ENCODE data around the gene NDST4.

The NDST4 gene

GRCh38 chr4:115058533-115058932 lies 54.9 kb downstream of the NDST4 start:
- no peak overlapping the region for H3K4ac ChIP-seq (ENCODE audit: low read length)
- no peaks in the 10 kb centered on the region for H3K79me1 ChIP-seq (ENCODE audit: low read depth, low read length)
- no peak overlapping the region for H3K14ac ChIP-seq (ENCODE audit: low read length)
- H3K36me3 ChIP-seq (replicated peaks in 1 of 2; ENCODE audit: control insufficient read depth in 2 of 2, insufficient read depth in 2 of 2, low read length in 2 of 2), result no peaks in the 10 kb centered on the region
- H4K8ac ChIP-seq (ENCODE audit: low read depth, low read length), result no peak overlapping the region
- H3K9me3 ChIP-seq (replicated peaks in 1 of 2; ENCODE audit: control insufficient read depth in 2 of 2, insufficient read depth in 1 of 2, low read depth in 1 of 2, low read length in 2 of 2), result no peaks in the 10 kb centered on the region
- no peak overlapping the region for H2AK5ac ChIP-seq (ENCODE audit: low read depth, low read length)
- H3K27ac ChIP-seq (replicated peaks; ENCODE audit: low read length), result no peak overlapping the region
- DNase-seq (ENCODE audit: low spot score), result no peak
- no peak overlapping the region for H3K4me2 ChIP-seq (ENCODE audit: insufficient read depth, low read length, poor library complexity, severe bottlenecking)
- no peak overlapping the region for H2BK5ac ChIP-seq (ENCODE audit: low read length)
- H2BK12ac ChIP-seq (ENCODE audit: low read length), result no peak overlapping the region
- no peak overlapping the region for H3K23ac ChIP-seq (ENCODE audit: low read depth, low read length, poor library complexity)
- no peaks in the 10 kb centered on the region for H3K27me3 ChIP-seq (ENCODE audit: control insufficient read depth in 3 of 3, insufficient read depth in 3 of 3, low read depth in 1 of 3, low read length in 3 of 3)
- H3K9ac ChIP-seq (ENCODE audit: low read depth, low read length, poor library complexity), result no peak overlapping the region
- H4K91ac ChIP-seq (ENCODE audit: low read depth, low read length, poor library complexity), result no peak overlapping the region
- H3K18ac ChIP-seq (ENCODE audit: low read length), result no peak overlapping the region
- H2BK15ac ChIP-seq (ENCODE audit: low read length), result no peak overlapping the region
- no peaks in the 10 kb centered on the region for H3K4me1 ChIP-seq (ENCODE audit: control insufficient read depth in 2 of 2, insufficient read depth in 1 of 2, low read depth in 1 of 2, low read length in 2 of 2)
- no CpG with 5 or more reads among the region's 1 CpG for WGBS, 2 donors (ENCODE audit: extremely low coverage in 2 of 2, insufficient read length in 2 of 2, insufficient replicate concordance in 1 of 2)
- H3K4me3 ChIP-seq (ENCODE audit: low read length in 2 of 2), result no peak overlapping the region
- H2BK120ac ChIP-seq (ENCODE audit: low read depth, low read length), result no peak overlapping the region
- no peak overlapping the region for H2AFZ ChIP-seq (ENCODE audit: low read length)

GRCh38 chr4:115054836-115055235 lies 58.6 kb downstream of the NDST4 start:
- H3K4me3 ChIP-seq (ENCODE audit: low read length in 2 of 2), result no peak overlapping the region
- no peak for DNase-seq (ENCODE audit: low spot score)
- no peak overlapping the region for H3K14ac ChIP-seq (ENCODE audit: low read length)
- H4K8ac ChIP-seq (ENCODE audit: low read depth, low read length), result no peak overlapping the region
- no peaks in the 10 kb centered on the region for H3K79me1 ChIP-seq (ENCODE audit: low read depth, low read length)
- no peak overlapping the region for H2BK120ac ChIP-seq (ENCODE audit: low read depth, low read length)
- no peak overlapping the region for H3K9ac ChIP-seq (ENCODE audit: low read depth, low read length, poor library complexity)
- H3K27me3 ChIP-seq (ENCODE audit: control insufficient read depth in 3 of 3, insufficient read depth in 3 of 3, low read depth in 1 of 3, low read length in 3 of 3), result no peaks in the 10 kb centered on the region
- H4K91ac ChIP-seq (ENCODE audit: low read depth, low read length, poor library complexity), result no peak overlapping the region
- no peak overlapping the region for H3K4me2 ChIP-seq (ENCODE audit: insufficient read depth, low read length, poor library complexity, severe bottlenecking)
- no peaks in the 10 kb centered on the region for H3K9me3 ChIP-seq (replicated peaks in 1 of 2; ENCODE audit: control insufficient read depth in 2 of 2, insufficient read depth in 1 of 2, low read depth in 1 of 2, low read length in 2 of 2)
- H2AFZ ChIP-seq (ENCODE audit: low read length), result no peak overlapping the region
- no peak overlapping the region for H2AK5ac ChIP-seq (ENCODE audit: low read depth, low read length)
- H2BK15ac ChIP-seq (ENCODE audit: low read length), result no peak overlapping the region
- no peak overlapping the region for H2BK5ac ChIP-seq (ENCODE audit: low read length)
- no peak overlapping the region for H3K27ac ChIP-seq (replicated peaks; ENCODE audit: low read length)
- no peak overlapping the region for H3K4ac ChIP-seq (ENCODE audit: low read length)
- H3K36me3 ChIP-seq (replicated peaks in 1 of 2; ENCODE audit: control insufficient read depth in 2 of 2, insufficient read depth in 2 of 2, low read length in 2 of 2), result no peaks in the 10 kb centered on the region
- H3K23ac ChIP-seq (ENCODE audit: low read depth, low read length, poor library complexity), result no peak overlapping the region
- whole genome bisulfite sequencing, 2 donors (ENCODE audit: extremely low coverage in 2 of 2, insufficient read length in 2 of 2, insufficient replicate concordance in 1 of 2), result no CpG with 5 or more reads among the region's 4 CpGs
- H3K4me1 ChIP-seq (ENCODE audit: control insufficient read depth in 2 of 2, insufficient read depth in 1 of 2, low read depth in 1 of 2, low read length in 2 of 2), result no peaks in the 10 kb centered on the region
- H2BK12ac ChIP-seq (ENCODE audit: low read length), result no peak overlapping the region
- H3K18ac ChIP-seq (ENCODE audit: low read length), result no peak overlapping the region

GRCh38 chr4:115053313-115053712 lies 60.1 kb downstream of the NDST4 start:
- H2BK12ac ChIP-seq (ENCODE audit: low read length), result no peak overlapping the region
- no peaks in the 10 kb centered on the region for H3K27me3 ChIP-seq (ENCODE audit: control insufficient read depth in 3 of 3, insufficient read depth in 3 of 3, low read depth in 1 of 3, low read length in 3 of 3)
- no peak overlapping the region for H2BK15ac ChIP-seq (ENCODE audit: low read length)
- no peak overlapping the region for H3K9ac ChIP-seq (ENCODE audit: low read depth, low read length, poor library complexity)
- H2AK5ac ChIP-seq (ENCODE audit: low read depth, low read length), result no peak overlapping the region
- no peak overlapping the region for H3K4me3 ChIP-seq (ENCODE audit: low read length in 2 of 2)
- no peak overlapping the region for H3K4ac ChIP-seq (ENCODE audit: low read length)
- H3K4me2 ChIP-seq (ENCODE audit: insufficient read depth, low read length, poor library complexity, severe bottlenecking), result no peak overlapping the region
- H3K27ac ChIP-seq (replicated peaks; ENCODE audit: low read length), result no peak overlapping the region
- no peaks in the 10 kb centered on the region for H3K4me1 ChIP-seq (ENCODE audit: control insufficient read depth in 2 of 2, insufficient read depth in 1 of 2, low read depth in 1 of 2, low read length in 2 of 2)
- H4K8ac ChIP-seq (ENCODE audit: low read depth, low read length), result no peak overlapping the region
- H3K18ac ChIP-seq (ENCODE audit: low read length), result no peak overlapping the region
- H3K9me3 ChIP-seq (replicated peaks in 1 of 2; ENCODE audit: control insufficient read depth in 2 of 2, insufficient read depth in 1 of 2, low read depth in 1 of 2, low read length in 2 of 2), result no peaks in the 10 kb centered on the region
- no peak for DNase-seq (ENCODE audit: low spot score)
- H4K91ac ChIP-seq (ENCODE audit: low read depth, low read length, poor library complexity), result no peak overlapping the region
- WGBS, 2 donors (ENCODE audit: extremely low coverage in 2 of 2, insufficient read length in 2 of 2, insufficient replicate concordance in 1 of 2), result no CpG with 5 or more reads among the region's 1 CpG
- H3K79me1 ChIP-seq (ENCODE audit: low read depth, low read length), result no peaks in the 10 kb centered on the region
- no peak overlapping the region for H3K23ac ChIP-seq (ENCODE audit: low read depth, low read length, poor library complexity)
- no peak overlapping the region for H3K14ac ChIP-seq (ENCODE audit: low read length)
- no peaks in the 10 kb centered on the region for H3K36me3 ChIP-seq (replicated peaks in 1 of 2; ENCODE audit: control insufficient read depth in 2 of 2, insufficient read depth in 2 of 2, low read length in 2 of 2)
- no peak overlapping the region for H2BK5ac ChIP-seq (ENCODE audit: low read length)
- H2AFZ ChIP-seq (ENCODE audit: low read length), result no peak overlapping the region
- no peak overlapping the region for H2BK120ac ChIP-seq (ENCODE audit: low read depth, low read length)

GRCh38 chr4:115042496-115042895 lies 70.9 kb downstream of the NDST4 start:
- H2AFZ ChIP-seq (ENCODE audit: low read length), result no peak overlapping the region
- H3K79me1 ChIP-seq (ENCODE audit: low read depth, low read length), result no peaks in the 10 kb centered on the region
- no peak overlapping the region for H3K9ac ChIP-seq (ENCODE audit: low read depth, low read length, poor library complexity)
- no peak overlapping the region for H3K4me2 ChIP-seq (ENCODE audit: insufficient read depth, low read length, poor library complexity, severe bottlenecking)
- no peak overlapping the region for H2BK5ac ChIP-seq (ENCODE audit: low read length)
- no peak overlapping the region for H3K4ac ChIP-seq (ENCODE audit: low read length)
- no peak overlapping the region for H2AK5ac ChIP-seq (ENCODE audit: low read depth, low read length)
- no peaks in the 10 kb centered on the region for H3K9me3 ChIP-seq (replicated peaks in 1 of 2; ENCODE audit: control insufficient read depth in 2 of 2, insufficient read depth in 1 of 2, low read depth in 1 of 2, low read length in 2 of 2)
- no peak overlapping the region for H2BK12ac ChIP-seq (ENCODE audit: low read length)
- H3K4me1 ChIP-seq (ENCODE audit: control insufficient read depth in 2 of 2, insufficient read depth in 1 of 2, low read depth in 1 of 2, low read length in 2 of 2), result no peaks in the 10 kb centered on the region
- no peak overlapping the region for H3K14ac ChIP-seq (ENCODE audit: low read length)
- no peak overlapping the region for H3K23ac ChIP-seq (ENCODE audit: low read depth, low read length, poor library complexity)
- no peaks in the 10 kb centered on the region for H3K36me3 ChIP-seq (replicated peaks in 1 of 2; ENCODE audit: control insufficient read depth in 2 of 2, insufficient read depth in 2 of 2, low read length in 2 of 2)
- H2BK120ac ChIP-seq (ENCODE audit: low read depth, low read length), result no peak overlapping the region
- no peak overlapping the region for H4K91ac ChIP-seq (ENCODE audit: low read depth, low read length, poor library complexity)
- H3K27me3 ChIP-seq (ENCODE audit: control insufficient read depth in 3 of 3, insufficient read depth in 3 of 3, low read depth in 1 of 3, low read length in 3 of 3), result no peaks in the 10 kb centered on the region
- no peak overlapping the region for H4K8ac ChIP-seq (ENCODE audit: low read depth, low read length)
- no peak overlapping the region for H3K27ac ChIP-seq (replicated peaks; ENCODE audit: low read length)
- no peak overlapping the region for H3K18ac ChIP-seq (ENCODE audit: low read length)
- H3K4me3 ChIP-seq (ENCODE audit: low read length in 2 of 2), result no peak overlapping the region
- DNase-seq (ENCODE audit: low spot score), result no peak
- no CpG with 5 or more reads among the region's 3 CpGs for WGBS, 2 donors (ENCODE audit: extremely low coverage in 2 of 2, insufficient read length in 2 of 2, insufficient replicate concordance in 1 of 2)
- no peak overlapping the region for H2BK15ac ChIP-seq (ENCODE audit: low read length)

Data from neuronal stem cell (in vitro differentiated cells).